Measurements from ENCODE around the gene INSC.

Gene INSC

GRCh38 chr11:15293975-15294620, 179.4 kb downstream of the INSC start:
- TF ChIP-seq TOX (CRISPR knock-in tag; IDR thresholded peaks at IDR 0.05; ENCODE audit: borderline replicate concordance) = no peak
- no peak for TF ChIP-seq ZFP3 (CRISPR knock-in tag; IDR thresholded peaks at IDR 0.05)
- TF ChIP-seq ZNF8 (CRISPR knock-in tag; IDR thresholded peaks at IDR 0.05) = no peak
- TF ChIP-seq ZNF565 (CRISPR knock-in tag; conservative IDR thresholded peaks at IDR 0.05; ENCODE audit: low read depth) = no peak
- TF ChIP-seq RARB (CRISPR knock-in tag; IDR thresholded peaks at IDR 0.05) = no peak
- no peak for TF ChIP-seq OSR1 (CRISPR knock-in tag; IDR thresholded peaks at IDR 0.05)
- no peak for TF ChIP-seq CREB5 (CRISPR knock-in tag; IDR thresholded peaks at IDR 0.05; ENCODE audit: low read depth)
- no peak for TF ChIP-seq GLIS3 (CRISPR knock-in tag; IDR thresholded peaks at IDR 0.05)
- no peak for TF ChIP-seq ZFP30 (CRISPR knock-in tag; IDR thresholded peaks at IDR 0.05)
- no peak for TF ChIP-seq PATZ1 (CRISPR knock-in tag; IDR thresholded peaks at IDR 0.05; ENCODE audit: borderline replicate concordance)
- ATAC-seq = no peak

- ATAC-seq = no peak
- TF ChIP-seq ZC3H10 (CRISPR knock-in tag; IDR thresholded peaks at IDR 0.05) = no peak
- no peak for TF ChIP-seq ARNTL (CRISPR knock-in tag; IDR thresholded peaks at IDR 0.05; ENCODE audit: borderline replicate concordance, low read depth)
- TF ChIP-seq TOX (CRISPR knock-in tag; IDR thresholded peaks at IDR 0.05; ENCODE audit: borderline replicate concordance) = no peak
- no peak for TF ChIP-seq ZNF70 (CRISPR knock-in tag; IDR thresholded peaks at IDR 0.05)
- TF ChIP-seq GLIS3 (CRISPR knock-in tag; IDR thresholded peaks at IDR 0.05) = no peak
- no peak for TF ChIP-seq ISL1 (CRISPR knock-in tag; IDR thresholded peaks at IDR 0.05)
- no peak for TF ChIP-seq TSHZ2 (CRISPR knock-in tag; IDR thresholded peaks at IDR 0.05)
- TF ChIP-seq CSRNP3 (CRISPR knock-in tag; IDR thresholded peaks at IDR 0.05) = no peak
- TF ChIP-seq TCF4 (CRISPR knock-in tag; IDR thresholded peaks at IDR 0.05; ENCODE audit: borderline replicate concordance) = no peak
- no peak for TF ChIP-seq ZFP3 (CRISPR knock-in tag; IDR thresholded peaks at IDR 0.05)
- TF ChIP-seq ESRRG (CRISPR knock-in tag; IDR thresholded peaks at IDR 0.05) = no peak
- TF ChIP-seq SNAI2 (CRISPR knock-in tag; IDR thresholded peaks at IDR 0.05) = no peak
- TF ChIP-seq BACH2 (CRISPR knock-in tag; IDR thresholded peaks at IDR 0.05; ENCODE audit: borderline replicate concordance) = no peak
- TF ChIP-seq ZNF8 (CRISPR knock-in tag; IDR thresholded peaks at IDR 0.05) = no peak
Observed at GRCh38 chr11:15295695-15296094, 181.0 kb downstream of the INSC start.
